Measurements from ENCODE around the gene TXNDC2.
"Not testable (repeated sequence)": the region's sequence is repeated elsewhere in the genome, so short reads cannot be mapped to it uniquely, and the experiment has no call there.

TXNDC2 gene

GRCh38 chr18:9885170-9886004 lies at the start of gene TXNDC2:
TXNDC2 (plus strand) TSS chr18:9885973; CDS start chr18:9886681, 708 bp downstream.
- no peak for DNase-seq

DNA sequence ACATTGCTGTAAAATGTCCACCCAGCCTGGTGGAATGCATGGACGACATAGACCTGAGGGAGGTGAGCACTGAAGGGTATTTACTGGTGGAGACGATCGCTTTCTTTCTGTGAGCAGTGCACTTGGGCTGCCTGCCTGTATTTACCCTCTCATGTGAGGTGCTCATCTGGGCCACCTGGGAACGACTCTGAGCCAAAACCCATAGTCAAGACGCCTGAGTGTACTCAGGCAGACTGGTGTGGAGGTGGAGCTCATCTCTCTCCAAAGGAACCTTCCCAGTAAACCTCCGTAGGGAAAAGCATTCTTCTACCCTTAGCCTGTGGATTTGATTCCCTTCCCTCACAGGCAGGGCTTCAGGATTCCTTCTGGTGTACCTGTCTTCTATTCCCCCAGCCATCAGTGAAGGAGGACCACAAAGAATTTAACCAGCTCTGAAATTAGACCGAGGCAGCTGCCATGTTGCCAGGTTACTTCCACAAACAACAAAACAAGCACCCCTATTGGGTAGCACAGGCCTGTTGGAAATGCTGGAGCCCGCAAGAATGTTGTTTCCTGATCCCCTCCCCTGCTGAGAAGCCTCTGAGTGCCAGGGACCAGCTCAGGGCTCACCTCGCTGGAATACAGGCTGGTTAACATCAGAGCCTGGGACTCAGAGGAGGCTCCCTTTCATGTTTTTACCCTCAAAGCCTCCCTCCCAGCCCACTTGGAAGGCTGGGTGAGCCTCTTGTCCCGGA lies 47.5 kb upstream of the TXNDC2 start:
- no peak for DNase-seq

DNA sequence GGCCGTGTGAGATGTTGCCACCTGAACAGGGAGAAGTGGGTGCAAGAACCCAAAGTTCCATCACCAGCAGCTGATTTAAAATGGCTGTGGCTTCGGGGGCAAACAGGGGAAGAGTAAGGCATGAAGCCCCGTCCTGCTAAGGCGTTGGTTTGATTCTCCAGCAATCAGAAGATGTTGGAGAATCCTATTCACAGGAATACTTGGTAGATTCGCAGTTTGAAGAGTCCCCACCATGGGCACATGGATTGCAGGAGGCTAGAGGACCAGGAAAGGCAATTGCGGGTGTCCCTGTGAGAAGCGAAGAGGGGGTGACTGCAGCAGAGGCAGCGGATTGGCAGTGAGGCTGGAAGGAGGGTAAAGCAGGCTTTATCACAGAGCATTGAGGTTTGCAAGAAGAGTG lies 46.6 kb upstream of the TXNDC2 start:
- DNase-seq, result no peak

- DNase-seq, result no peak
Observed at GRCh38 chr18:9839853-9840252, 45.9 kb upstream of the TXNDC2 start.

DNA sequence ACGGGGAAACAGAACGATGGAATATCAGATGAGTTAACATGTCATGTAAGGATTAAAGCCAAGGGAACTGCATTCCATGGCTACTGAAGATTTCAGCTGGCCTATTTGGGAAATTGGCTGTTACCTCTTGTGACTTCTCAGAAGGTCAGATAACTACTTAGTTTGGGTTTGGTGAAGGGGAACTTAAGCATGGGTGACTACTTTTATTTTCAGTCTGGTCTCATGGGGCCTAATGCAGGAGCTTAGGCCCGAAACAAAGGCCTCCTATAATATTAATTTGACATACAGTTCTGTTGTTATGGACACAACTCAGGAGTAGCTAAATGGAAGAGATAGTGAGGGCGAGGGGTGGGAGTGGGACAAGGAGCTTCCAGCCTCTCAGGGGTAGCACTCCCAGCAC lies 44.0 kb upstream of the TXNDC2 start:
- no peak for DNase-seq

DNA sequence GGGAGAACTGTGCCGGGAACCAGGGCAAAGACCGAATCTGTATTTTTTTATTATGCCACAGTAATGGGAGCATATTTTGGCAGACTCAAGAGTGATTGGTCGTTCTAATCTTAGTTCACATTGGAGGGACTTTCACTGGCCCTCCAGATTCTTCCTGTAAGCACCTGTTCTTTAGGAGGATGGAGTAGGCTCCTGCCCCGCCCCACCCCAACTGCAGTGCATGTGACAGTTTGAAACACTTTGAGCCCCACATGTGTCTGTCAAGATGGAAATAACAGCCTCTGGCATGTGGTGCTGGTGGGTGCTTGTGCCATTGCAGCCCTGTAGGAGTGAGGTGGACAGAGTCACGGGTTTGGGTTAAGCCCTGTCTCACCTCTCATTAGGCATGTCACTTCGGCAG lies 43.3 kb upstream of the TXNDC2 start:
- DNase-seq, result no peak

GRCh38 chr18:9845256-9845655 lies 40.5 kb upstream of the TXNDC2 start:
- DNase-seq, result no peak

DNA sequence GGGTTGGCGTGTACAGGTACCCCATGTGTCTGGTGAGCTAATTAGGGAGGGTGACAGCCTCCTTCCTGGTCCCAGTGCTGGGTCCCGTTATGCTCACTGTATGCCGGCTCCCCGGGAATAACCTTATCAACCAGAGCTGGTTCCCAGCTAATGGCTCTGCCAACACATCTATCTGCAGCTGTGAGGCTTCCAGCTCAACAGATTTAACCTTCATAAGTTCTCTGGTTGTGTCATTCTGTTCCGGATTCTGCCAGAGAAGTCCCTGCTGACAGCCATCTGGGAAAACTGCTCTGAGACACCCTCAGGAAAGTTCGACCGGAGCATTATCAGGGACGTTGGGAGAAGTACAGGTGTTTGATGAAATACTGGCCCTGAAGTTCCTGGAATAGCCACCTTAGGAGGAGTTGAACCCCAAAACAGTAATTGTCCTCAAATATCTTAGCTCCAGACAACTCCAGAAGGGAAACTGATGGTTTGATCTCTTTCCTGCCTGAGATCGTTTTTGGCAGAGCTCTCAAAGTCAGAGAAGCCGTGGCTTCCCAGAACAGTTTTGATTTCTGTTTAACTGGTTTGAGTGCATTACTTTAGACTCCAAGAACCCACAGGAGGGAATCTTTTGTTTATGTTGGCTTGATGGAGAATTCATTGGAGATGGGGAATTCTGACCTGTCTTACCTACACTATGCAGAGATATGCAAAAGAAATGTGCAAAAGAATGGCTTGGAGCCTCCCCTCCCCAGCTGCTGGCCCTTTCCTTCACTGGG lies 39.4 kb upstream of the TXNDC2 start:
- DNase-seq, result no peak

DNA sequence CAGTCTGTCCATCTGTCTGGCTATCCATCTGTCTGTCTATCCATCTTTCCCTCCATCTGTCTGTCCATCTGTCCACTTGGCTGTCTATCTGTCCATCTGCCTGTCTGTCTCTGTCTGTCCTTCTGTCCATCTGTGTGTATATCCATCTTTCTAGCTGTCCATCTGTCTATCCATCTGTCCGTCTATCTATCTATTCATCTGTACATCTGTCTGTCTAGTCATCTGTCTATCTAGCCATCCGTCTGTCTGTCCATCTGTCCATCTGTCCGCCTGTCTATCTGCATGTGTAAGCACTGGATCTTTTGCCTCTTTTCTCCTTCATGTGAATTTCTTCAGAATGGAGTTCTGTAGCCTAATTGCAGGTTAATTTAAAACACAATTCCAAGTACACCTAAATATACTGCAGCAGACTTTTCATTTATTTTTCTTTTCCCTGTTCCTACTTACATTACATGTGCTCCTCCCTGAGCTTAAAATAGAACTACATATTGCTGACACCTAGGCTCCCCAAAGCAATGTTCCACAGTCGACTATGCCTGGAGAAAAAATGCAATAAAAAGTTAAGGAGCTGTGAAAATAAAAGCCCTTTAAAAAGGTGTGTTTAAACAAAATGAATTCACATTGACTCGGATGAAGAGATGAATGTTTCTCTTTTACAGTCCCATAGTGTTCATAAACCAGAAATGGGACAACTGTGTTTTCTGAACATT lies 37.4 kb upstream of the TXNDC2 start:
- no peak for DNase-seq

- DNase-seq, result no peak
Observed at GRCh38 chr18:9849407-9850283, 36.1 kb upstream of the TXNDC2 start.

GRCh38 chr18:9850309-9850708 lies 35.5 kb upstream of the TXNDC2 start:
- no peak for DNase-seq

DNA sequence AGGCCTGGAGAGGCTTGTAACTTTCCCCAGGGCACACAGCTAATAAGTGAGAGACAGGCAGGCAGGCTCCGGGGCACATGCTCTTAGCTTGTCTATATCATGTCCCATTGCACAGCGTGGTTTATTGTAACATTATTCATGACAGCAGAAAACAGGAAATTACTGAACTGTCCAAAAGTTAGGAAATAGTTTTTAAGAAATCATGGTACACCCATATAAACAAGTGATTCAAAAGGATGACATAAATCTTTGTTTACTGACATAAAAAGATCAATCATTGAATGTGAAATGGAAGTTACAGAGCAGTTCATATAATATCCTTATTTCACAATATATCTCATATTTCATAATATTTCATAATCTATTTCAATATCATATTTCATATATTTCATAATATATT lies 34.3 kb upstream of the TXNDC2 start:
- DNase-seq, result no peak

- no peak for DNase-seq
Observed at GRCh38 chr18:9852266-9853081, 33.3 kb upstream of the TXNDC2 start.

DNA sequence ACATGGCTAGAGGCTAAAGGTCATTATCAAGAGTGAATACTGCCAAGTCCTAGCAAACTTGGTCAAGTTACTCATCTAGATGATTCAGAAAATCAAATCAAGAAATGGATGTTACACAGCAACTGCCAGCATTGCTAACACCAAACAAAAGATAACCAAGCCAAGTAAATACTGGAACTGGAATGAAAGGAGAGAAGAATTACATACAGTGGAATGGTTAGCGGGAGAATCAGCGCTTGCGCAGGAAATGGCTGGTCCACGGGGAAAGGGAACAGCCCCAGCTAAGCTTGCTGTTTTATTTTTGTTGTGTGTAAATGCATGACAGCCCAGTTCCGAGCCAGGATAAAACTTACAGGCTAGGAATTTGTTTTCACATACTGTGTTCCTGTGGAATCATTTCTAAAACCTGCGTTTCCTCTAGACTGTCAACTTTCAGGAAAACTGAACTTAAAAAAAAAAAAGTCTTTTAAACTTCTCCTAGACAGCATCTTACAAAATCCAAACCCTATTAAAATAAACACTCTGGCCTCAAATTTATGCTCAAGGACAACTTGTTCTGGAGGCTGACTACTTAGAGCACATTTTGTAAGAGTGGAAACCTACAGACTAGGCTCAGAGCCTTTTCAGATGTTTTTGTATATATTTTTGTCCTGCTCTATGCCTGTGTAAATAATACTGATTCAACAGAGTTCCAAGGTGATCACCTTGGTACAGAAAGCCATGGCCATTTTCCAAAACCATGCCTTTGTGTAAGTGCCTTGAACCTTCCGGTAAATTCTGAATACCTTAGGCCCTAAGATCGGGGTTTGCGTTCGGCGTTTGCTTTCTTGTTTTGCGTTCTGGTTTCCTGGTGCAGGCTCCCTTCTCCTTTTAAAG lies 30.7 kb upstream of the TXNDC2 start:
- DNase-seq, result no peak

DNA sequence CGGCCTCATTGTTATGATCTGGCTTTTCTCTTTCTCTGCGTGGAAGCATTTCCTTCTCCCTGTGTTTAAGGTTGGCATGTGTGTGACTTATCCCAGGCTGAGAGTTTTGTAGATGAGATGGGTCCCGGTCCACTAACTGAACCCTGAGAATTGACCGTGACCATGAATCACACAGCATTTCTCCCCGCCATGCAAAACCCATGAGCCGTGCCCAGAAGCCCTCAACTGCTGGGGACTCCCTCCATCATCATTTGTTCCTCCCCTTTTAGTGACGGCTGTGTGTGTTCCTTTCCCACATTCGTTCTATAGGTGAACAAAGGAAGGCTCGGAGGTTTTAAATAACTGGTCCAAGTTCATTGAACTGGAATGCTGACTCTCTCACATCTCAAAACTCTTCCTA lies 30.1 kb upstream of the TXNDC2 start:
- DNase-seq, result no peak

GRCh38 chr18:9856092-9856491 lies 29.7 kb upstream of the TXNDC2 start:
- DNase-seq, result no peak

- not testable (repeated sequence) for DNase-seq
Observed at GRCh38 chr18:9857479-9857998, 28.2 kb upstream of the TXNDC2 start.

GRCh38 chr18:9858642-9859041 lies 27.1 kb upstream of the TXNDC2 start:
- no peak for DNase-seq

GRCh38 chr18:9859232-9859631 lies 26.5 kb upstream of the TXNDC2 start:
- no peak for DNase-seq

GRCh38 chr18:9860682-9861081 lies 25.1 kb upstream of the TXNDC2 start:
- DNase-seq, result no peak

Measured in NCI-H446 treated with DMSO at 0.1 percent for 48 hours (cell line).